Pulmonary artery endothelial cell (primary cell): ENCODE results near the gene TRABD2B. TPM values are rescaled to one million over a fixed set of nuclear protein-coding genes. Genes with fewer than 3 reads are reported as not detected.

Experiments used
- DNase-seq: peaks from one replicate; pipeline ENCODE4 v3.0.0-alpha.2; 2011; ENCODE audit warnings: low read depth, low spot score
- total RNA-seq: library from RNA; depleted of rRNA; stranded (reverse); fragments of >200 nt; gene quantifications from 2 replicates; pipeline ENCODE4 v1.2.3, GENCODE V29; 2014

The TRABD2B gene
- total RNA-seq, 1 donor from 2014 or later: not detected

DNA sequence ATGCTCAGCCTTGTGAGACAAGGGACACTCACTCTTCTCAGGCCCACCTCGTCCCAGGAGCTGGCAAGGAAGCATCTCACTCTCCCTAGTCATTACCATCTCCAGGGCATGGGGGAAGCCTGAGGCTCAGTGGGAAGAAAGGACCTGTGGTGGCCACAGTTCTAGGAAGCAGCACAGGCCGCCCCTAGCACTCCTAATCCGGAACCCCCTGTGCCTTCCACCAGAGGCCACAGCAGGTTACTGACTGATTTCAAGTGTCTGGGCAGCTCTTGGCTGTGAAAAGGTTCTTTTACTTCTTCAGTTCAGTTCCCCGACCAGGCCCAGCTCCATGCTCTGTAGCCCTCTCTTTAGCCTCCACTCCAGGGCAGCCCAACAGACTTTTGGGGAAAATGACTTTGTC, 84.4 kb downstream of the TRABD2B start:
- no peak for DNase-seq

- no peak for DNase-seq
These were observed 85.3 kb downstream of the TRABD2B start for GRCh38 chr1:47911892-47912291.

- DNase-seq: no peak
These were observed 85.8 kb downstream of the TRABD2B start for GRCh38 chr1:47911424-47911823.

DNA sequence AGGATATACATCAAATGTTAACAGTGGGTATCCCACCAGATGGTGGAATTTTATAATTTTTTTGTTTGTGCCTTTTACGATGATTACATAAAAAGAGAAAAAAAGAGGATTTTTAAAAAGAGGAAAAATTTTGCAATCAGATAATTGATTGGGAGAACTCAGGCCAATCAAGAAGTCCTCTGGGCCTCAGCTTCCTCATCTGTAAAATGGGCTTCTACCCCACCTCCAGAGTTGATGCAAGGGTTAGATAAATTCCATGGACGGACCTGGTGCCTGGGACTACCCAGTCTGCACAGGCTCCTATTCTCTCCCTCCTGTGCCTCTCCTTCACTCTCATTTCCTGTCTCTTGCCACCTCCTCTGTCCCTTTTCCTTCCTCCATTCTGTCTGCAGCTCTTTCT, 88.9 kb downstream of the TRABD2B start:
- DNase-seq: no peak

DNA sequence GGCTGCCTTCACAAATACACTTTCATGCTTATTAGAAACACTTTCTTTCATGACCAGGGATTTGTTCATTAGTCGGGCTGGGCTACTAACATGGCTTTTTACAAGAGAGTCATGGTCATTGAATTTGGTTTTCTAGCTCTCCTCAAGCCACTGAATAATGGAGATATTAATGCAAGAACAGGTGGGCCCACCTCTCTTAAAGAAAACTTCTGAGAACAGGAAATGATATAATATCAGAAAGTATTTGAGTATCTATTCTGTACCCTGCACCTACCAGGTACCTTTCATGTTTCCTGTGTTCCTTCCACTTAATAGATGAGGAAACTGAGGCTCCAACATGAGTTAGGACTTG, 90.0 kb downstream of the TRABD2B start:
- DNase-seq: no peak

DNA sequence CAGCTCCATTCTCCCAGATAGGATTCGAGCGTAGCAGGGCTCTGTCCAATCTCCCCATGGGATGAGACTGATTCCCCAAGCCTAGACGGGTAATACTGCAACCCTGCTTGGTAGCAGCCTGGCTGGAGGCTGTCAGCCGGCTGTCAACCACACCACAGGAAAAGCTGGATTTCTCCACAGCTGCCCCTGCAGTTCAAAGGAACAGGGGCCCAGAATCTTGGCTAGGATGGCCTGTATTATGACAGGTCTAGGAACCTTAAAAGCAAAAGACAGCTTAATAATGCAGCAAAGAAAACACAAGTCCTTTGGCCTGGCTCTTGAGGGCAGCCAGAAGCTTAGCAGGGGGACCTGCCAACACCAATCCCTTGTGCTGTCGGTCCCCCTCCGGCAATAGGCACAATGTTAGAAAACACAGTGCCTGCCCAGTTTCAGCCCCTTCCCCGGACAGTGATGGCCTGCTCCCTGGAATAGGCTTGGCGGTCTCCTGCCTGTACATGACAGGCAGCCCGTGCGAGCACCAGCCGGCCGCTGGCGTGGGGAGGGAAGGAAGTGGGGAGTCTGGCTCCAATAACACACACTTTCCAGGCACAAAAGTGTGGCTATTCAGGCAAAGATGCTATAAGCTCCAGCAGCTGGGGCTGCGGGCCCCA, 90.5 kb downstream of the TRABD2B start:
- DNase-seq: no peak

DNA sequence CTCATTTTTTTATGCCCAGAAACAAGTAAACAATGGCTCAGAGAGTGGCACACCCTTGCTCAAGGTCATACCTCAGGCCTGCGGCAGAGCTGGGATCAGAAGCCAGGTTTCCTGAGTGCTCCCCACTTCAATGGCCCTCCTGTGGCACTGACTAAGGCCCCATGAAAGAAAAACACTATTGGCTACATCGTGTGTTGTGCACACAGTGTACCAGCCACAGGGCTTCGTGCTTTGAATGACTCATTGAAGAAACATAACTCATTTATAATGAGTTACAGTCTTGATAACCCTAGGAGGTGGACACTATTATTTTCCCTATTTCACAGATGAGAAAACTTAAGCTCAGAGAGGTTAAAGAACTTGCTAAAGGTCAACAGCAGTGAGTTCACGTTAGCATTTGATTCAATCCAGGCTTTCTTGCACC, 91.2 kb downstream of the TRABD2B start:
- DNase-seq: peak; percentile 43

GRCh38 chr1:47903723-47904122, 93.5 kb downstream of the TRABD2B start:
- no peak for DNase-seq

GRCh38 chr1:47901001-47901575, 96.1 kb downstream of the TRABD2B start:
- DNase-seq: no peak

DNA sequence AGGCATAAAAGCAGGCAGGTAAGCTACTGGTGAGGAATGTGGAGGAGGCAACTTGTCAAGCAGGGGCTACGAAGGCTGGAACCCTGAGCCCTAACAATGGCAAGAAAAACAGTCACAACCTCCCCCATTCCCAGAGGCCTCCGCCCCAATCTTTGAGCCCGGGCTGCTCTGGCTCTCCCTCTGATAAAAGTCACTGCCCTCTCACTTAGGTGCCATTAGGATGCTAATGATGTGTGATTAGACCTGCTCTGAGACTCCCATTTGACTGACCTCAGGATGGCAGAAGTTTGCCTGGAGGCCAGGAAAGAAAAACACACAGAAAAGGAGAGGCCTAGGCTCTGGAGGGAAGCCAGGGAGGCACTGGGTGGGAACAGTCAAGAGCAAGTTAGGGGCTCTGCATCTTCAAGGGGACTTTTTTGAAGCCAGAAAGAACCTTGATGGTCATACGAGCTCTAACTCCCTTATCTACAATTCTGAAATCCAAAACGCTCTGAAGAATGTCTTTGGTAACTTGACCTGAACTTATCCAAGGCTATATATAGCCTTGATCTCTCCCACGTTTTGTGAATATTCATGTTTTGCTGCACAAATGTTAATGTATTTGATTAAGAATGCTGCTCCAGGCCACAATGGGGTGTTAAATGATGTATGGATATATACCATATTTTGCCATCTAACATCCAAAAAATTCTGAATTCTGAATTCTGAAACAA, 98.9 kb downstream of the TRABD2B start:
- no peak for DNase-seq

DNA sequence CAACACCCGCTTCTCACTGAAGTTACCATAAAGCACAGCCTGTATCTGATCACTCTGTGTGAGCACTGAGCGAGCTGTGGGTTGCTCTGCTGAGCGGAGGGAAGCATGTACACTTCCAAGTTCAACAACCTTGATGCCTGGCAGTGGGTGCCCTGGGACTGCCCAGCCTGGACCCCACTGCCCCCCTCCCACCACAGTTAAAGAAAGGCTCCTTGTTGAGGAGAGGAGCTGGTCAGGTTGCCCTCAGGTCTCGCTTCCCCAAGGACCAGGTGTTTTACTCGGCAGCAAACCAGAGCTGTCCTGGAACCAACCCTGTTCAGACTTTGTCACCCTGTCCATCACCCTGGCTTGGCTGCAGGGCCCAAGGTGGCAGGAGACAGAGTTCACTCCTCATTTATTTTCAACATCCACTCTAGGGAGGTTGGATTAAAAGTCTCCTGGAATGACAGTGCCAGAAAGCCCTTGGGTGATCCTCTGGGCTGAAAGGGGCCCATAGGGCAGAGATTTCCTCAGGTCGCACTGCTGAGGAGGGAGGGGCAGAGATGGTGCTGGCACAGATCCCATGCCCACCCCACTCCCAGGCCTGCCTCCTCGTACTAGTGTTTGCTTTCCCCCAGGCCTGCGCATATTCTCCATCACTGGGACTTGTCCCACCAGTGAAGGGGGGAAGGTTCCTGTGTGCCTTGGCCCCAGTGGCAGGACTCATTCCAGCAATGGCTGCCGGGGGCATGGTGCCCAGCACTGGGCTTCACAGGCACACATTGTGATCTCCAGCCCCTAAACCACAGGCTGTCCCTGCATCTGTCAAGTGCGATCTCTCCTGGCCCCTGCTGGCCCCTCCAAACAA, 101.7 kb downstream of the TRABD2B start:
- no peak for DNase-seq

- no peak for DNase-seq
These were observed 102.5 kb downstream of the TRABD2B start for GRCh38 chr1:47894410-47895278.

DNA sequence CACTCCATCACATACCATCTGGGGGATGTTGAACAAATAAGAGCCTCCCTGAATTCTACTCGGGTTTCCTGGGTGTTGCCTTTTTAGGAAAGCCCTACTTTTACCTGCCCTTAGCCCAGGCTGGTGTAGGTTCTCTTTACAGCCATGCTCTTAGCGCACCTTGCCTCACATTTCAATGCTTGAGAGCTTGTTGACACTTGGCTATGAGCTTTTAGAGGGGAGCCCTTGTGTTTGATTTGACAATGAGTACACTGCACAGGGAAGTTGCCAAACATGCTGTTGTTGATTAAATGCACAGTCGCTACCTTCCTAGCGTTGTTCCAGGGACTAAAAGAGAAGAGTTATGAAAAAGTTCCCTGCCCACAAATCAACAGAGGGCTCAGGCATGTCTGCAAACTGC, 103.8 kb downstream of the TRABD2B start:
- DNase-seq: no peak

DNA sequence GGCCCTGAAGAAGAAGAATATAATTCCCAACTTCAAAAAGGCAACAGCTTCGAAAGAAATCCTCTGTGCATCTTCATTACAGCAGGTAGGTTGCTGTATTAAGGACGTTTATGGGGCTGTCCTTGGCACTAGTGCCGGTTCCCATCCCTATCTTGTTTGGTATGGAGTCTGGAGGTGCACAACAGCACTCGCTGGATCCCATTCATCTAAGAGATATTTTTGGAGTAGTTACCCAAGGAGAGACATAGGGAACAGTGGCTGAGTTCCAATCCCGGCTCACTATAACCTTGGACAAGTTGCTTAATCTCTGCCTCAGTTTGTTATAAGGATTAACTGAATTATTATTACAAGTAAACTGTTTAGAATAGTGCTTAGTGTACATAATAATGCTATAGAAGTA, 106.4 kb downstream of the TRABD2B start:
- DNase-seq: no peak

- no peak for DNase-seq
These were observed 108.9 kb downstream of the TRABD2B start for GRCh38 chr1:47888294-47888629.

DNA sequence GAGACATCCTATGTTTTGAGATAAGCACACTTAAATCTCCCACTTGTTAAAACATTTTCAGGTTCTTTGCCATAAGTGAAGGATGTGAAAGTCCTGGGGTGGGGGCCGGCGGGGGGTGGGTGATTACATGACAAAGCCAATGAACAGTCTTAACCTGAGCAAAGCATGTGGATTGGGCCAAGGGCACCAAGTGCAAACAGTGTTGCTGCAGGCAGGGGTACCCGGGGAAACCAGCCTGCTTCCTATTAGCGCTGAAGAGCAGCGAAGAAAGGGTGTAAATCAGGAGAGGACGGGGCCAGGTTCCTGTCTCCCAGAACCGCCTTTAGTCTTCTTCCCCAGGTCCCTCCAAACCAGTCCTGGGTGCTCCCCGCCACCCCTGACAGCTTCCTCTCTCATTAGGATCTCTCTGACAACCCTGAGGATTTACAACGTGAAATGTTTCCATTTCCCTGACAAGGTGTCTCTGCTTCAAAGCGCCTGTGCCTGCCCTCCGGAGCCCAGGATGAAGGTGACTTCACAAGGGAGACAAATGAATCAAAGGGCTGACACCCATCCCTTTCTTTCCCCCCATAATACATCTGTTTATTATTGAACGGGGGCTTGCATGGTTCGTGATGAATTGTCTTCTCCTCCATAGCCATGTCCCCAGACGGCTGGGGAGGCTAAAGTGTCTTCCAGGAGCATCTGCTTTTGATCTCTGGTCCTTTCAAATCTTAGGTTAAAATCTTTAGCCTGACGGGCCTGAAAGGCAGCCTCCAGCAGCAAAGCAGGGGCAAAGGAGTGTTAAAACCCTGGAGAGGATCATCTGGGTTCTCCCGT, 109.5 kb downstream of the TRABD2B start:
- no peak for DNase-seq

- DNase-seq: no peak
These were observed 110.1 kb downstream of the TRABD2B start for GRCh38 chr1:47887060-47887459.

GRCh38 chr1:47886141-47886540, 111.0 kb downstream of the TRABD2B start:
- no peak for DNase-seq

GRCh38 chr1:47885062-47885830, 111.9 kb downstream of the TRABD2B start:
- no peak for DNase-seq

DNA sequence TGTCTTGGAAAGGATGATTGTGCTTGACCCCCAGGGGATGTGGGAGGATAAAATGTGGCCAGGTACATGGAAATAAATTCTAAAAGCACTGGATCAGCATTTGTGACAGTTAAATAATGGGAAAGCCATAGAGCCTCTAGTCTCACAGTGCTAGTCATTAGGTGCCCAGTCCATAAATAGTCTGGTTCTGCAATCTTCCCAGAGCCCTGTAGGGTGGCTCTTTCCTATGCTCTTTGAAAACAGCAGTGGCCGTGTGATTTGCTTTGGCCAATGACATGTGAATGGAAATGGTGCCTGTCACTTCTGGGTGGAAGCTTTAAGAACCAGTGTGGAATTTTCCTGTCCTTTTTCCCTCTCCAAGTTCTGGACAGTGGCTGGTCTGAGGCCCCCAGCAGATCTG, 113.2 kb downstream of the TRABD2B start:
- DNase-seq: no peak
